Endothelial cell of umbilical vein (primary cell): ENCODE results near the gene NT5M. TPM values are rescaled to one million over a fixed set of nuclear protein-coding genes. Genes with fewer than 3 reads are reported as not detected.

ENCODE experiments used
- BruUV-seq: library from RNA; stranded (reverse); fragments of 400-500 nt; replicated peaks from 2 replicates; lab custom pipeline; 2021; lab: Mats Ljungman, UMichigan
- CTCF ChIA-PET: fragments of 300-600, 350-600 bp; sonication (Branson Sonifier 250); formaldehyde crosslinking; loops from one replicate; lab custom pipeline; 2021; ENCODE audit warnings: antibody characterized with exemption, inconsistent platforms; lab: Charles Lee
- POLR2A ChIA-PET: fragments of 300-600, 350-600 bp; sonication (Branson Sonifier 250); formaldehyde crosslinking; loops from one replicate; lab custom pipeline; 2021; ENCODE audit warnings: antibody characterized with exemption, inconsistent platforms; lab: Charles Lee
- DNase-seq: peaks from one replicate; pipeline ENCODE4 v3.0.0-alpha.2; 2011; ENCODE audit warnings: low read depth, low spot score
- FAIRE-seq: peaks from 2 replicates; lab custom pipeline; 2011; peaks lifted over from hg19 to GRCh38; lab: Jason Lieb, UNC
- H2AFZ ChIP-seq: 2 replicates; pipeline ENCODE4 v1.6.0; 2012; ENCODE audit warnings: low read depth, low read length, control low read depth, inconsistent platforms
- H3K27ac ChIP-seq: 2 replicates; pipeline ENCODE4 v1.5.1; 2011; ENCODE audit warnings: low read depth, mild to moderate bottlenecking, control low read depth, low read length, moderate library complexity; ENCODE audit not compliant: insufficient read depth
- H3K27me3 ChIP-seq, 2 experiments: 2 replicates each; pipeline versions ENCODE4 v1.6.0 to v1.6.1; 2011; ENCODE audit warnings: low read length in 2 of 2, mixed read lengths in 1 of 2; ENCODE audit not compliant: control insufficient read depth in 2 of 2, insufficient read depth in 2 of 2
- H3K36me3 ChIP-seq, 2 experiments: 2 replicates in 1 of 2; 3 replicates in 1 of 2; pipeline ENCODE4 v1.5.1; 2011; ENCODE audit warnings: low read length in 2 of 2, mild to moderate bottlenecking in 1 of 2, moderate library complexity in 1 of 2; ENCODE audit not compliant: control insufficient read depth in 2 of 2, insufficient read depth in 2 of 2; ENCODE audit errors: extremely low read depth in 1 of 2
- H3K4me1 ChIP-seq: 3 replicates; pipeline ENCODE4 v1.5.1; 2011; ENCODE audit warnings: mild to moderate bottlenecking, low read length; ENCODE audit not compliant: control insufficient read depth, insufficient read depth; ENCODE audit errors: extremely low read depth
- H3K4me2 ChIP-seq: 2 replicates; pipeline ENCODE4 v1.6.1; 2011; ENCODE audit warnings: low read length, control low read depth, mixed read lengths; ENCODE audit not compliant: insufficient read depth
- H3K4me3 ChIP-seq, 3 experiments: fragments of 200-600 bp in 1 of 3; sonication (generic), shearing (Covaris generic) in 1 of 3; replicated peaks in 1 of 3; 2 replicates each; pipeline ENCODE4 v1.5.1; 2011 to 2016; ENCODE audit warnings: control low read depth in 3 of 3, low read length in 3 of 3, mild to moderate bottlenecking in 2 of 3, inconsistent platforms in 1 of 3, low read depth in 1 of 3, moderate library complexity in 1 of 3; ENCODE audit not compliant: insufficient read depth in 1 of 3
- H3K79me2 ChIP-seq: 2 replicates; pipeline ENCODE4 v1.6.0; 2012; ENCODE audit warnings: low read length, inconsistent platforms; ENCODE audit not compliant: control insufficient read depth, insufficient read depth
- H3K9ac ChIP-seq: replicated peaks from 2 replicates; pipeline ENCODE3; 2011; ENCODE audit warnings: low read length, control low read depth; ENCODE audit not compliant: insufficient read depth; ENCODE audit errors: extremely low read depth
- H3K9me1 ChIP-seq: replicated peaks from 3 replicates; pipeline ENCODE4 v1.6.0; 2011; ENCODE audit warnings: mild to moderate bottlenecking, low read length; ENCODE audit not compliant: control insufficient read depth, insufficient read depth; ENCODE audit errors: extremely low read depth
- H3K9me3 ChIP-seq: replicated peaks from 2 replicates; pipeline ENCODE4 v1.5.1; 2012; ENCODE audit warnings: low read length, inconsistent platforms; ENCODE audit not compliant: control insufficient read depth, insufficient read depth
- H4K20me1 ChIP-seq: replicated peaks from 2 replicates; pipeline ENCODE3; 2011; ENCODE audit warnings: mild to moderate bottlenecking, low read length; ENCODE audit not compliant: control insufficient read depth, insufficient read depth; ENCODE audit errors: extremely low read depth
- EZH2 ChIP-seq: IDR thresholded peaks from 2 replicates; pipeline ENCODE4 v1.6.1; 2012; ENCODE audit warnings: borderline replicate concordance, low read depth, mild to moderate bottlenecking, moderate library complexity, low read length, inconsistent platforms; ENCODE audit not compliant: severe bottlenecking
- POLR2A ChIP-seq: IDR thresholded peaks from 2 replicates; pipeline ENCODE4 v1.6.1; 2012; ENCODE audit warnings: low read depth, mild to moderate bottlenecking, control low read depth, low read length
- POLR2AphosphoS5 ChIP-seq: IDR thresholded peaks from 2 replicates; pipeline ENCODE4 v1.6.1; 2012; ENCODE audit warnings: low read depth, mild to moderate bottlenecking, control low read depth, low read length, moderate library complexity; ENCODE audit not compliant: insufficient read depth
- dilution Hi-C: fragments of 300-500 bp; cut with MboI; formaldehyde crosslinking; loops from one replicate; pipeline ENCODE4 v1.15.0; 2019; ENCODE audit warnings: low sequenced_read_pairs; ENCODE audit not compliant: extremely low pct_ligation_motif_present
- intact Hi-C: fragments of 100-400 bp; cut with micrococcal nuclease; formaldehyde crosslinking; loops from one replicate; pipeline ENCODE4 v1.10.0; 2022
- polyA plus RNA-seq, 4 experiments: library from polyadenylated mRNA; depleted of rRNA in 3 of 4; stranded (reverse) in 3 of 4; unstranded in 1 of 4; fragments of >200 nt; gene quantifications; 2 replicates each; pipeline versions ENCODE4 v1.2.1 to v1.2.3, GENCODE V29; 2011 to 2012; ENCODE audit warnings: missing spikeins in 1 of 4
- total RNA-seq: library from RNA; stranded (reverse); gene quantifications from 2 replicates; pipeline ENCODE4 v1.2.3, GENCODE V29; 2021
- TF ChIP-seq, protein P1 (sequence below): IDR thresholded peaks from 2 replicates; pipeline ENCODE4 v1.6.1; 2011; ENCODE audit not compliant: insufficient read depth, insufficient read length
- TF ChIP-seq, protein P2 (sequence below), 2 donors: IDR thresholded peaks; 1 replicate in 1 of 2; 2 replicates in 1 of 2; pipeline ENCODE4 v1.5.1; 2011; ENCODE audit warnings: low read length in 2 of 2, mild to moderate bottlenecking in 2 of 2, moderate library complexity in 2 of 2, control low read depth in 1 of 2, inconsistent platforms in 1 of 2, low read depth in 1 of 2; ENCODE audit not compliant: insufficient read depth in 1 of 2; ENCODE audit errors: extremely low read depth in 1 of 2

NT5M gene
- total and polyA plus RNA-seq, 2 donors (not counting 3 experiments of a cell fraction or from before 2014, with no cell fraction given) = 0.91 to 3.0 TPM

DNA sequence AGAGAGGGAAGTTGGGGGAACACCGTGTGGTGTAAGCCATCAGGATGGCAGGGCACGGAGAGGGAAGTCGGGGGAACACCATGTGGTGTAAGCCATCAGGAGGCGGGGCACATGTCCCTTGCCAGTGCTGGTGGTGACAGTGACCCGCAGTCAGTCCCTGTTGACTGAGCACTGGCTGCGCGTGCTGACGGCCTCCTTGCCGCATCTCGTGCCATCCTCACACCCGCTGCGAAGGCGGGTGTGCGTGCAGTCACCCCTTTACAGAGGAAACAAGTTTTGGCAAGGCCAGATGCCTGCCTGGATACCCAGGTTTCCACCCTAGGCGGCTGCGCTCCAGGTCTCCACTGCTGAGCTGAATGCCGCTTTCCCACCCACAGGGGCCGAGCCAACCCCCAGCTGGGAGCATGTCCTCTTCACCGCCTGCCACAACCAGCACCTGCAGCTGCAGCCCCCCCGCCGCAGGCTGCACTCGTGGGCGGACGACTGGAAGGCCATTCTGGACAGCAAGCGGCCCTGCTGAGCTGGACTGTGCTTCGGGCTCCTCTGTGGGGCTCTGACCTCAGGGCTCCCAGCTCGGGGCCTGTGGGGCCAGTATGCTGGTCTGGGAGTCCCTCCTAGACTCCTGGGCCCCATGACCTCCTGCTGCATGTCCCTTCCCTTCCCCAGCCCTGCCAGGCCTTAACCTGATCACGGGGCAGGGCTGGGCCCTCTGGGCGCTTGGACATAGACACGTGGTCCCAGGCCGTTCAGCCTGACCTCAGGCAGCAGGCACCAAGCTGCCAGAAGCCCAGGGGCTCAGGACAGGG is 43.5 kb downstream of the NT5M start:
- no peak overlapping the region for H3K27ac ChIP-seq
- no peak overlapping the region for H3K9ac ChIP-seq
- H4K20me1 ChIP-seq = no peaks in the 10 kb centered on the region
- H3K9me3 ChIP-seq = no peaks in the 10 kb centered on the region
- H3K36me3 ChIP-seq = no peaks in the 10 kb centered on the region
- DNase-seq (no peak), FAIRE-seq (no peak)
- no peaks in the 10 kb centered on the region for H3K79me2 ChIP-seq
- H3K4me2 ChIP-seq = no peak overlapping the region
- no peaks in the 10 kb centered on the region for H3K27me3 ChIP-seq
- intact Hi-C loops (no loop called here), dilution Hi-C loops (no loop called here)
- no peak overlapping the region for H3K4me3 ChIP-seq
- POLR2A ChIA-PET = no interaction called here
- H2AFZ ChIP-seq = no peak overlapping the region
- CTCF ChIA-PET = interaction anchor here (0.6 to 1.2 kb wide), 3 partner anchors 12 to 464 kb away, joined by 3 read pairs; no protein-coding TSS in a partner anchor
- peaks cover 3% of the 10 kb centered on the region for H3K4me1 ChIP-seq
- TF ChIP-seq EZH2 (no peak), POLR2A (no peak), POLR2AphosphoS5 (no peak)
- TF ChIP-seq, protein P1, sequence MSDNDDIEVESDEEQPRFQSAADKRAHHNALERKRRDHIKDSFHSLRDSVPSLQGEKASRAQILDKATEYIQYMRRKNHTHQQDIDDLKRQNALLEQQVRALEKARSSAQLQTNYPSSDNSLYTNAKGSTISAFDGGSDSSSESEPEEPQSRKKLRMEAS = no peak
- TF ChIP-seq, protein P2, sequence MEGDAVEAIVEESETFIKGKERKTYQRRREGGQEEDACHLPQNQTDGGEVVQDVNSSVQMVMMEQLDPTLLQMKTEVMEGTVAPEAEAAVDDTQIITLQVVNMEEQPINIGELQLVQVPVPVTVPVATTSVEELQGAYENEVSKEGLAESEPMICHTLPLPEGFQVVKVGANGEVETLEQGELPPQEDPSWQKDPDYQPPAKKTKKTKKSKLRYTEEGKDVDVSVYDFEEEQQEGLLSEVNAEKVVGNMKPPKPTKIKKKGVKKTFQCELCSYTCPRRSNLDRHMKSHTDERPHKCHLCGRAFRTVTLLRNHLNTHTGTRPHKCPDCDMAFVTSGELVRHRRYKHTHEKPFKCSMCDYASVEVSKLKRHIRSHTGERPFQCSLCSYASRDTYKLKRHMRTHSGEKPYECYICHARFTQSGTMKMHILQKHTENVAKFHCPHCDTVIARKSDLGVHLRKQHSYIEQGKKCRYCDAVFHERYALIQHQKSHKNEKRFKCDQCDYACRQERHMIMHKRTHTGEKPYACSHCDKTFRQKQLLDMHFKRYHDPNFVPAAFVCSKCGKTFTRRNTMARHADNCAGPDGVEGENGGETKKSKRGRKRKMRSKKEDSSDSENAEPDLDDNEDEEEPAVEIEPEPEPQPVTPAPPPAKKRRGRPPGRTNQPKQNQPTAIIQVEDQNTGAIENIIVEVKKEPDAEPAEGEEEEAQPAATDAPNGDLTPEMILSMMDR (IDR thresholded peaks at IDR 0.05; ENCODE audit: extremely low read depth in 1 of 2, insufficient read depth in 1 of 2, low read depth in 1 of 2, low read length in 2 of 2) = no peak
- BruUV-seq = no TSS peak
- H3K9me1 ChIP-seq = no peaks in the 10 kb centered on the region
